A549 (cell line): ENCODE data around the gene GSG1L. TPM values are rescaled to one million over a fixed set of nuclear protein-coding genes. Genes with fewer than 3 reads are reported as not detected.

Source experiments
- ATAC-seq, 2 experiments: fragments of 200-7000 bp in 1 of 2; fragments of >200 bp in 1 of 2; cut with Nextera tagmentation in 1 of 2; cut with Tn5 transposase in 1 of 2; 3 replicates each; pipeline versions ENCODE4 v1.8.0 to v1.9.1; 2018 to 2020; ENCODE audit warnings: mild to moderate bottlenecking in 1 of 2, moderate library complexity in 1 of 2
- CTCF ChIA-PET: fragments of 300-600 bp; sonication (Branson Sonifier 250); formaldehyde crosslinking; extraction: SDS; loops from one replicate; lab custom pipeline; 2021; ENCODE audit warnings: antibody characterized with exemption, inconsistent platforms; lab: Yijun Ruan, JAX
- POLR2A ChIA-PET: fragments of 350-600 bp; formaldehyde crosslinking; extraction: SDS; loops from one replicate; lab custom pipeline; 2021; ENCODE audit warnings: antibody characterized with exemption, inconsistent platforms; lab: Yijun Ruan, JAX
- DNase-seq, 2 experiments: peaks; one replicate each; pipeline versions ENCODE4 v3.0.0 to v3.0.0-alpha.2; 2011 to 2016; ENCODE audit warnings: low read depth in 1 of 2, low spot score in 1 of 2
- FAIRE-seq: peaks from 2 replicates; lab custom pipeline; 2011; peaks lifted over from hg19 to GRCh38; lab: Jason Lieb, UNC
- H3K27ac ChIP-seq, 2 experiments: fragments of >200 bp; sonication (Bioruptor Twin); formaldehyde crosslinking; 3 replicates each; pipeline ENCODE4 v1.5.1; 2016 to 2017
- H3K4me1 ChIP-seq: fragments of >200 bp; sonication (Bioruptor Twin); formaldehyde crosslinking; 3 replicates; pipeline ENCODE4 v1.6.1; 2016
- H3K4me2 ChIP-seq: fragments of >200 bp; sonication (Bioruptor Twin); formaldehyde crosslinking; 3 replicates; pipeline ENCODE4 v1.6.1; 2016
- H3K4me3 ChIP-seq: fragments of >200 bp; sonication (Bioruptor Twin); formaldehyde crosslinking; 3 replicates; pipeline ENCODE4 v1.5.1; 2016
- H3K9me3 ChIP-seq: fragments of >200 bp; sonication (Bioruptor Twin); formaldehyde crosslinking; 3 replicates; pipeline ENCODE4 v1.6.1; 2016
- CEBPB ChIP-seq, 2 experiments: fragments of >200 bp in 1 of 2; sonication (Bioruptor Twin) in 1 of 2; formaldehyde crosslinking in 1 of 2; IDR thresholded peaks; 2 replicates each; pipeline ENCODE4 v1.6.1; 2012 to 2016
- ESRRA ChIP-seq: fragments of 150-350 bp; IDR thresholded peaks from 2 replicates; pipeline ENCODE4 v1.6.1; 2014; ENCODE audit warnings: mild to moderate bottlenecking, low read length, borderline replicate concordance
- FOSB ChIP-seq: fragments of 250-450 bp; sonication (Bioruptor Pico); IDR thresholded peaks from 2 replicates; pipeline ENCODE4 v1.5.0; 2020; ENCODE audit warnings: mild to moderate bottlenecking, moderate library complexity
- FOXS1 ChIP-seq: fragments of 250-450 bp; sonication (Bioruptor Pico); IDR thresholded peaks from 2 replicates; pipeline ENCODE4 v1.5.0; 2020; ENCODE audit warnings: mild to moderate bottlenecking, moderate library complexity
- HEYL ChIP-seq: fragments of 250-450 bp; sonication (Bioruptor Pico); IDR thresholded peaks from 2 replicates; pipeline ENCODE4 v1.8.0; 2021; ENCODE audit warnings: mild to moderate bottlenecking, moderate library complexity
- JUNB ChIP-seq: fragments of >200 bp; sonication (Bioruptor Twin); formaldehyde crosslinking; IDR thresholded peaks from 2 replicates; pipeline ENCODE4 v1.6.1; 2016
- MAZ ChIP-seq: fragments of 150-350 bp; IDR thresholded peaks from 2 replicates; pipeline ENCODE4 v1.6.1; 2014; ENCODE audit warnings: antibody characterized with exemption, low read depth, low read length, borderline replicate concordance
- NR3C1 ChIP-seq: fragments of >200 bp; sonication (Bioruptor Twin); formaldehyde crosslinking; IDR thresholded peaks from 3 replicates; pipeline ENCODE4 v1.6.1; 2017
- POLR2A ChIP-seq: IDR thresholded peaks from 2 replicates; pipeline ENCODE4 v1.6.1; 2012; ENCODE audit warnings: mild to moderate bottlenecking, low read length
- RNF2 ChIP-seq: fragments of 200-600 bp; sonication (generic); IDR thresholded peaks from 2 replicates; pipeline ENCODE4 v1.6.1; 2016; ENCODE audit warnings: low read depth, mild to moderate bottlenecking, antibody characterized with exemption, moderate library complexity, borderline replicate concordance
- SREBF2 ChIP-seq: fragments of 450-650 bp; IDR thresholded peaks from 2 replicates; pipeline ENCODE4 v1.6.1; 2014; ENCODE audit warnings: mild to moderate bottlenecking, moderate library complexity
- TFCP2L1 ChIP-seq: fragments of 250-450 bp; sonication (Bioruptor Pico); IDR thresholded peaks from 2 replicates; pipeline ENCODE4 v1.5.0; 2021; ENCODE audit warnings: mild to moderate bottlenecking
- ZSCAN20 ChIP-seq: fragments of 250-450 bp; sonication (Bioruptor Pico); IDR thresholded peaks from 2 replicates; pipeline ENCODE4 v1.8.0; 2022; ENCODE audit warnings: mild to moderate bottlenecking, moderate library complexity
- WGBS: methylation state at CpG from one replicate; pipeline ENCODE4 v1.1.6; 2017; ENCODE audit errors: missing lambda C conversion rate; 5-methylcytosine and 5-hydroxymethylcytosine counted together
- polyA plus RNA-seq, 4 experiments: library from polyadenylated mRNA; depleted of rRNA in 3 of 4; stranded (reverse); fragments of >200 nt; fragmentation: RNase III in 1 of 4; extraction: RNeasy Plus Mini Kit Qiagen cat#74134 plus additional on column Dnase treatment in 1 of 4; gene quantifications; 2 replicates in 3 of 4; 3 replicates in 1 of 4; pipeline ENCODE4 v1.2.3, GENCODE V29; 2011 to 2017
- TF ChIP-seq, protein P1 (sequence below): fragments of 450-650 bp; IDR thresholded peaks from 2 replicates; pipeline ENCODE4 v1.6.1; 2014; ENCODE audit warnings: antibody characterized with exemption
- TF ChIP-seq, protein P2 (sequence below): fragments of 150-350 bp; IDR thresholded peaks from 2 replicates; pipeline ENCODE4 v1.6.1; 2014; ENCODE audit warnings: low read depth, mild to moderate bottlenecking, low read length
- TF ChIP-seq, protein P3 (sequence below): fragments of >200 bp; sonication (Bioruptor Twin); formaldehyde crosslinking; IDR thresholded peaks from 3 replicates; pipeline ENCODE4 v1.6.1; 2016
- TF ChIP-seq, protein P4 (sequence below): IDR thresholded peaks from 2 replicates; pipeline ENCODE4 v1.6.1; 2012
- TF ChIP-seq, protein P5 (sequence below): fragments of 250-450 bp; sonication (Bioruptor Pico); IDR thresholded peaks from 2 replicates; pipeline ENCODE4 v1.5.0; 2021; ENCODE audit warnings: mild to moderate bottlenecking, moderate library complexity, borderline replicate concordance
- TF ChIP-seq, protein P6 (sequence below): IDR thresholded peaks from 2 replicates; pipeline ENCODE4 v1.6.1; 2012

The GSG1L gene
- polyA plus RNA-seq, 2 of the 4 experiments (the other 2 are of a cell fraction): not detected

DNA sequence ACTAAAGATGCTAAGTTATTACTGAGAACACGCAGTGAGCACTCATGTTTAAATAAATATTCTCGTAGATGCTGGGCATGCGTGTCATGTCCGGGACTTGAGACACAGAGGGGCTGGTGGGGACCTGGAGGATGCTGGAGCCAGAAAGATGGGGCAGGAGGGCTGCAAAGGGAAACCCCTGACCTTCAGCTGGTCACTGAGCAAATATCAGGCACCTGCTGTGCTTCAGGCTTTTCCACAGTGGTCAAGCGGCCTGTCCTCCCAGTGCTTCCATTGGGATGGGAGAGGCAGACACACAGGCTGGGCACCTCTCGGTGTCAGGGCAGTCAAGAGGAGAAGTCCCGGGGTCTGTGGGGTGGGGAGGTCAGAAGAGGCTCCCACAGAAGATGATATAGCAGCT lies 211.4 kb downstream of the GSG1L start:
- Histone ChIP-seq H3K4me1 (no peaks in the 10 kb centered on the region), H3K4me3 (no peak overlapping the region), H3K27ac (no peak overlapping the region), H3K4me2 (no peak overlapping the region), H3K9me3 (no peaks in the 10 kb centered on the region)
- FAIRE-seq: no peak
- WGBS: 44% methylated on average over 7 of the region's 7 CpGs
- CTCF ChIA-PET: interaction anchor here (0.9 kb wide), 1 partner anchor 219 kb away, joined by 4 read pairs; no protein-coding TSS in a partner anchor
- TF ChIP-seq JUNB (no peak), FOSB (no peak), CEBPB (IDR thresholded peaks at IDR 0.05) (no peak), NR3C1 (no peak), SREBF2 (no peak), FOXS1 (CRISPR knock-in tag) (no peak), HEYL (CRISPR knock-in tag) (no peak), RNF2 (no peak), MAZ (no peak)
- TF ChIP-seq, protein P1, sequence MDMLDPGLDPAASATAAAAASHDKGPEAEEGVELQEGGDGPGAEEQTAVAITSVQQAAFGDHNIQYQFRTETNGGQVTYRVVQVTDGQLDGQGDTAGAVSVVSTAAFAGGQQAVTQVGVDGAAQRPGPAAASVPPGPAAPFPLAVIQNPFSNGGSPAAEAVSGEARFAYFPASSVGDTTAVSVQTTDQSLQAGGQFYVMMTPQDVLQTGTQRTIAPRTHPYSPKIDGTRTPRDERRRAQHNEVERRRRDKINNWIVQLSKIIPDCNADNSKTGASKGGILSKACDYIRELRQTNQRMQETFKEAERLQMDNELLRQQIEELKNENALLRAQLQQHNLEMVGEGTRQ: no peak
- TF ChIP-seq, protein P2, sequence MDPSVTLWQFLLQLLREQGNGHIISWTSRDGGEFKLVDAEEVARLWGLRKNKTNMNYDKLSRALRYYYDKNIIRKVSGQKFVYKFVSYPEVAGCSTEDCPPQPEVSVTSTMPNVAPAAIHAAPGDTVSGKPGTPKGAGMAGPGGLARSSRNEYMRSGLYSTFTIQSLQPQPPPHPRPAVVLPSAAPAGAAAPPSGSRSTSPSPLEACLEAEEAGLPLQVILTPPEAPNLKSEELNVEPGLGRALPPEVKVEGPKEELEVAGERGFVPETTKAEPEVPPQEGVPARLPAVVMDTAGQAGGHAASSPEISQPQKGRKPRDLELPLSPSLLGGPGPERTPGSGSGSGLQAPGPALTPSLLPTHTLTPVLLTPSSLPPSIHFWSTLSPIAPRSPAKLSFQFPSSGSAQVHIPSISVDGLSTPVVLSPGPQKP: no peak
- TF ChIP-seq, protein P3, sequence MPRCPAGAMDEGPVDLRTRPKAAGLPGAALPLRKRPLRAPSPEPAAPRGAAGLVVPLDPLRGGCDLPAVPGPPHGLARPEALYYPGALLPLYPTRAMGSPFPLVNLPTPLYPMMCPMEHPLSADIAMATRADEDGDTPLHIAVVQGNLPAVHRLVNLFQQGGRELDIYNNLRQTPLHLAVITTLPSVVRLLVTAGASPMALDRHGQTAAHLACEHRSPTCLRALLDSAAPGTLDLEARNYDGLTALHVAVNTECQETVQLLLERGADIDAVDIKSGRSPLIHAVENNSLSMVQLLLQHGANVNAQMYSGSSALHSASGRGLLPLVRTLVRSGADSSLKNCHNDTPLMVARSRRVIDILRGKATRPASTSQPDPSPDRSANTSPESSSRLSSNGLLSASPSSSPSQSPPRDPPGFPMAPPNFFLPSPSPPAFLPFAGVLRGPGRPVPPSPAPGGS: no peak
- TF ChIP-seq, protein P4, sequence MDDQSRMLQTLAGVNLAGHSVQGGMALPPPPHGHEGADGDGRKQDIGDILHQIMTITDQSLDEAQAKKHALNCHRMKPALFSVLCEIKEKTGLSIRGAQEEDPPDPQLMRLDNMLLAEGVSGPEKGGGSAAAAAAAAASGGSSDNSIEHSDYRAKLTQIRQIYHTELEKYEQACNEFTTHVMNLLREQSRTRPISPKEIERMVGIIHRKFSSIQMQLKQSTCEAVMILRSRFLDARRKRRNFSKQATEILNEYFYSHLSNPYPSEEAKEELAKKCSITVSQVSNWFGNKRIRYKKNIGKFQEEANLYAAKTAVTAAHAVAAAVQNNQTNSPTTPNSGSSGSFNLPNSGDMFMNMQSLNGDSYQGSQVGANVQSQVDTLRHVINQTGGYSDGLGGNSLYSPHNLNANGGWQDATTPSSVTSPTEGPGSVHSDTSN: no peak
- no peak for DNase-seq
- ATAC-seq: no peak
- POLR2A ChIA-PET: no interaction called here

DNA sequence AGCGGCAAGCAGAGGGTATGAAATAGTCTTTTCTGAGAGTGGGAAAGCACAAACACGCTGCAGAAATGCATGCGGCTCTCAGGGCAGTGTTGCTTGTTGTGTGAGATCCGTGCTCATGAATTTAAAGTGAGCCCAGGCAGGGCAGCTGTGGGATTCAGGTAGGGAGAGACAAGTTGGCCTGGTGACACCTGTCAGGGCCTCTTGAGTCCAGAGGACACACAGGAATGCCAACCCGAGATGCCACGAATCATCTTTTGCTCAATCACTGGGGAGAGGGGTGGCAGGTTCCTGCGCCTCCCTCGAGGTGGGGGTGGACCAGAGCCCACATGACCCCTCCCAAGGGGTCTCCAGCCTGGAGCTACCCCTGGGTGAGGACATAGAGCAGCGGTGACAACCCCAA lies 211.9 kb downstream of the GSG1L start:
- Histone ChIP-seq H3K9me3 (no peaks in the 10 kb centered on the region), H3K4me2 (no peak overlapping the region), H3K4me1 (no peaks in the 10 kb centered on the region), H3K27ac (no peak overlapping the region), H3K4me3 (no peak overlapping the region)
- ATAC-seq (no peak), DNase-seq (no peak), FAIRE-seq (no peak)
- TF ChIP-seq POLR2A: no peak
- no peak for TF ChIP-seq RNF2
- TF ChIP-seq ESRRA: no peak
- TF ChIP-seq, protein P5, sequence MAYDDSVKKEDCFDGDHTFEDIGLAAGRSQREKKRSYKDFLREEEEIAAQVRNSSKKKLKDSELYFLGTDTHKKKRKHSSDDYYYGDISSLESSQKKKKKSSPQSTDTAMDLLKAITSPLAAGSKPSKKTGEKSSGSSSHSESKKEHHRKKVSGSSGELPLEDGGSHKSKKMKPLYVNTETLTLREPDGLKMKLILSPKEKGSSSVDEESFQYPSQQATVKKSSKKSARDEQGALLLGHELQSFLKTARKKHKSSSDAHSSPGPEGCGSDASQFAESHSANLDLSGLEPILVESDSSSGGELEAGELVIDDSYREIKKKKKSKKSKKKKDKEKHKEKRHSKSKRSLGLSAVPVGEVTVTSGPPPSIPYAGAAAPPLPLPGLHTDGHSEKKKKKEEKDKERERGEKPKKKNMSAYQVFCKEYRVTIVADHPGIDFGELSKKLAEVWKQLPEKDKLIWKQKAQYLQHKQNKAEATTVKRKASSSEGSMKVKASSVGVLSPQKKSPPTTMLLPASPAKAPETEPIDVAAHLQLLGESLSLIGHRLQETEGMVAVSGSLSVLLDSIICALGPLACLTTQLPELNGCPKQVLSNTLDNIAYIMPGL: no peak
- TF ChIP-seq TFCP2L1 (CRISPR knock-in tag): no peak
- TF ChIP-seq FOXS1 (CRISPR knock-in tag): no peak
- TF ChIP-seq, protein P6, sequence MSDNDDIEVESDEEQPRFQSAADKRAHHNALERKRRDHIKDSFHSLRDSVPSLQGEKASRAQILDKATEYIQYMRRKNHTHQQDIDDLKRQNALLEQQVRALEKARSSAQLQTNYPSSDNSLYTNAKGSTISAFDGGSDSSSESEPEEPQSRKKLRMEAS: no peak
- no peak for TF ChIP-seq ZSCAN20
- 13% methylated on average over 9 of the region's 9 CpGs for WGBS
- POLR2A ChIA-PET: no interaction called here
- CTCF ChIA-PET: no interaction called here
